GM19468 (cell line): ENCODE data around the gene CST9L.

Experiments
- ATAC-seq: cut with Tn5 transposase; IDR thresholded peaks from one replicate; pipeline ENCODE4 v1.9.1; 2021; ENCODE audit warnings: mild to moderate bottlenecking, moderate library complexity, moderate number of reproducible peaks; ENCODE audit not compliant: unreplicated experiment; ENCODE audit errors: extremely low read depth

Gene CST9L

GRCh38 chr20:23548408-23548807 lies 19.9 kb downstream of the CST9L start:
- no peak for ATAC-seq

GRCh38 chr20:23547613-23548012 lies 20.7 kb downstream of the CST9L start:
- no peak for ATAC-seq

GRCh38 chr20:23546435-23547144 lies 21.7 kb downstream of the CST9L start:
- no peak for ATAC-seq

GRCh38 chr20:23544133-23544532 lies 24.2 kb downstream of the CST9L start:
- ATAC-seq, result no peak

- no peak for ATAC-seq
Measured at GRCh38 chr20:23542801-23543200, 25.5 kb downstream of the CST9L start.

- ATAC-seq, result no peak
Measured at GRCh38 chr20:23541776-23542175, 26.5 kb downstream of the CST9L start.

GRCh38 chr20:23541330-23541729 lies 27.0 kb downstream of the CST9L start:
- ATAC-seq, result no peak

GRCh38 chr20:23540624-23541023 lies 27.7 kb downstream of the CST9L start:
- no peak for ATAC-seq

GRCh38 chr20:23537030-23537429 lies 31.3 kb downstream of the CST9L start:
- no peak for ATAC-seq

- ATAC-seq, result no peak
Measured at GRCh38 chr20:23536328-23536974, 31.8 kb downstream of the CST9L start.

GRCh38 chr20:23534801-23535593 lies 33.3 kb downstream of the CST9L start:
- no peak for ATAC-seq

- no peak for ATAC-seq
Measured at GRCh38 chr20:23533161-23533560, 35.1 kb downstream of the CST9L start.

- no peak for ATAC-seq
Measured at GRCh38 chr20:23532533-23532932, 35.8 kb downstream of the CST9L start.

GRCh38 chr20:23530937-23531567 lies 37.2 kb downstream of the CST9L start:
- ATAC-seq, result no peak

- no peak for ATAC-seq
Measured at GRCh38 chr20:23528867-23529431, 39.3 kb downstream of the CST9L start.

- no peak for ATAC-seq
Measured at GRCh38 chr20:23526850-23527249, 41.4 kb downstream of the CST9L start.

GRCh38 chr20:23524146-23524545 lies 44.1 kb downstream of the CST9L start:
- ATAC-seq, result no peak

GRCh38 chr20:23520185-23520584 lies 48.1 kb downstream of the CST9L start:
- no peak for ATAC-seq

GRCh38 chr20:23519556-23519955 lies 48.7 kb downstream of the CST9L start:
- ATAC-seq, result no peak

GRCh38 chr20:23517719-23518118 lies 50.6 kb downstream of the CST9L start:
- no peak for ATAC-seq
